K562 (cell line): Measurements from ENCODE around the gene PRKAA1. TPM values are rescaled to one million over a fixed set of nuclear protein-coding genes. Genes with fewer than 3 reads are reported as not detected.

ENCODE experiments used
- ATF3 ChIP-seq, 2 experiments: fragments of 450-650 bp in 1 of 2; sonication (generic) in 1 of 2; formaldehyde crosslinking in 1 of 2; IDR thresholded peaks in 1 of 2; conservative IDR thresholded peaks in 1 of 2; 2 replicates each; pipeline versions ENCODE4 v1.6.1 to v1.8.1; 2016 to 2023; ENCODE audit warnings: mild to moderate bottlenecking in 2 of 2, moderate library complexity in 2 of 2, inconsistent platforms in 1 of 2, missing genetic modification reagents in 1 of 2
- CAMTA2 ChIP-seq: fragments of 250-450 bp; sonication (Bioruptor Pico); conservative IDR thresholded peaks from 2 replicates; pipeline ENCODE4 v1.5.1; 2022
- EZH2 ChIP-seq: IDR thresholded peaks from 2 replicates; pipeline ENCODE4 v1.6.1; 2012; ENCODE audit warnings: low read depth, mild to moderate bottlenecking, inconsistent platforms, low read length, borderline replicate concordance
- FOXA3 ChIP-seq, 2 experiments: fragments of 450-650 bp in 1 of 2; sonication (generic) in 1 of 2; formaldehyde crosslinking; IDR thresholded peaks in 1 of 2; conservative IDR thresholded peaks in 1 of 2; 2 replicates each; pipeline versions ENCODE4 v1.4.0 to v1.8.0; 2020 to 2022; ENCODE audit warnings: mild to moderate bottlenecking in 2 of 2, missing genetic modification reagents in 1 of 2
- HOXB6 ChIP-seq: fragments of 250-450 bp; sonication (Bioruptor Pico); IDR thresholded peaks from 2 replicates; pipeline ENCODE4 v1.5.1; 2022; ENCODE audit warnings: mild to moderate bottlenecking, borderline replicate concordance
- KDM2B ChIP-seq: fragments of 250-450 bp; sonication (Bioruptor Pico); IDR thresholded peaks from 2 replicates; pipeline ENCODE4 v1.8.0; 2021; ENCODE audit warnings: mild to moderate bottlenecking, moderate library complexity
- LCOR ChIP-seq: sonication (generic); formaldehyde crosslinking; IDR thresholded peaks from 2 replicates; pipeline ENCODE4 v1.8.0; 2022; ENCODE audit warnings: mild to moderate bottlenecking, missing genetic modification reagents
- NFRKB ChIP-seq: fragments of 450-650 bp; IDR thresholded peaks from 2 replicates; pipeline ENCODE4 v1.6.1; 2016; ENCODE audit warnings: low read depth
- POU5F1 ChIP-seq: fragments of 150-350 bp; IDR thresholded peaks from 2 replicates; pipeline ENCODE4 v1.6.1; 2014; ENCODE audit warnings: borderline replicate concordance, low read length, low read depth, mild to moderate bottlenecking; ENCODE audit not compliant: partially characterized antibody
- SRSF9 ChIP-seq: fragments of 200-400 bp; formaldehyde crosslinking; IDR thresholded peaks from 2 replicates; pipeline ENCODE4 v1.6.1; 2017; ENCODE audit warnings: low read depth, low read length, borderline replicate concordance
- STAT6 ChIP-seq: sonication (generic); formaldehyde crosslinking; IDR thresholded peaks from 2 replicates; pipeline ENCODE4 v1.8.1; 2023; ENCODE audit warnings: mild to moderate bottlenecking, missing genetic modification reagents
- TARDBP ChIP-seq: fragments of 450-650 bp; IDR thresholded peaks from 2 replicates; pipeline ENCODE4 v1.6.1; 2016
- TCF7 ChIP-seq: sonication (generic); IDR thresholded peaks from 2 replicates; pipeline ENCODE4 v1.6.1; 2016; ENCODE audit warnings: antibody characterized with exemption, borderline replicate concordance
- TRIM25 ChIP-seq: fragments of 450-650 bp; IDR thresholded peaks from 2 replicates; pipeline ENCODE4 v1.7.0; 2016; ENCODE audit warnings: borderline replicate concordance
- ZNF23 ChIP-seq: fragments of 250-450 bp; sonication (Bioruptor Pico); IDR thresholded peaks from 2 replicates; pipeline ENCODE4 v1.4.0; 2020; ENCODE audit warnings: mild to moderate bottlenecking
- ZNF449 ChIP-seq: fragments of 250-450 bp; sonication (Bioruptor Pico); IDR thresholded peaks from 2 replicates; pipeline ENCODE4 v1.8.0; 2022; ENCODE audit warnings: moderate library complexity, mild to moderate bottlenecking, inconsistent platforms
- ZNF740 ChIP-seq, 3 experiments: fragments of 200-800 bp in 1 of 3; sonication (Bioruptor generic) in 1 of 3; sonication (generic) in 1 of 3; formaldehyde crosslinking in 1 of 3; IDR thresholded peaks; 2 replicates each; pipeline versions ENCODE4 v1.6.1 to v1.8.0; 2016 to 2022; ENCODE audit warnings: mild to moderate bottlenecking in 2 of 3, missing compliant biosample characterization in 2 of 3, missing genetic modification characterization in 2 of 3, missing genetic modification reagents in 1 of 3
- polyA plus RNA-seq, 8 experiments: library from polyadenylated mRNA; depleted of rRNA in 4 of 8; stranded (reverse) in 5 of 8; unstranded in 3 of 8; fragments of >200 nt; fragmentation: Nextera tagmentation in 2 of 8; fragmentation: Illumina TruSeq in 1 of 8; extraction: Ambion mirVana in 2 of 8; extraction: Trizol in 1 of 8; gene quantifications; 2 replicates each; pipeline versions ENCODE4 v1.2.1 to v1.2.3, GENCODE V29; 2011 to 2014; ENCODE audit warnings: inconsistent platforms in 1 of 8, missing spikeins in 1 of 8
- total RNA-seq, 7 experiments: library from RNA; depleted of rRNA in 6 of 7; stranded (reverse); fragments of >200 nt in 6 of 7; fragmentation: Illumina TruSeq in 2 of 7; extraction: Trizol in 2 of 7; gene quantifications; 2 replicates each; pipeline versions ENCODE4 v1.2.1 to v1.2.3, GENCODE V29; 2011 to 2021; ENCODE audit warnings: low replicate concordance in 1 of 7

PRKAA1 gene
- total and polyA plus RNA-seq, 9 of the 15 experiments (the other 6 are each of a cell fraction or from before 2014, with no cell fraction given): 24.5 to 84.0 (median 51.4) TPM

GRCh38 chr5:40755407-40756365 lies 42.5 kb downstream of the PRKAA1 start, which contains the start of gene TTC33 (continued):
- TF ChIP-seq ZNF740 (CRISPR knock-in tag; IDR thresholded peaks at IDR 0.05) (peak; percentile 93), ZNF740 (tag; IDR thresholded peaks at IDR 0.05) (peak in 1 of 2 experiments; percentile 89; a peak in 2 of 4 replicates), ZNF449 (CRISPR knock-in tag) (no peak), CAMTA2 (CRISPR knock-in tag) (no peak), FOXA3 (CRISPR knock-in tag; conservative IDR thresholded peaks at IDR 0.05 in 1 of 2, IDR thresholded peaks at IDR 0.05 in 1 of 2) (peak in 1 of 2 experiments; percentile 83; a peak in 3 of 4 replicates), NFRKB (no peak), HOXB6 (CRISPR knock-in tag) (no peak), TCF7 (no peak), TARDBP (peak; percentile 67; the same call in 1 of the 2 replicates), ZNF23 (CRISPR knock-in tag) (no peak), POU5F1 (peak; percentile 87), EZH2 (no peak), LCOR (peak; percentile 98), KDM2B (peak; percentile 96), ATF3 (IDR thresholded peaks at IDR 0.05) (peak; percentile 30; the same call in 1 of the 2 replicates), ATF3 (CRISPR knock-in tag; conservative IDR thresholded peaks at IDR 0.05) (peak; percentile 84), STAT6 (CRISPR knock-in tag) (no peak), TRIM25 (no peak), SRSF9 (no peak)
